Mucosa of stomach (tissue), 1 donor: ENCODE results near the gene NEK7.
"Not testable (repeated sequence)": the region's sequence is repeated elsewhere in the genome, so short reads cannot be mapped to it uniquely, and the experiment has no call there.

Experiments
- H3K27me3 ChIP-seq: one replicate; pipeline ENCODE4 v1.7.0; 2013; ENCODE audit warnings: mild to moderate bottlenecking, low read length; ENCODE audit not compliant: control insufficient read depth, insufficient read depth
- H3K36me3 ChIP-seq: one replicate; pipeline ENCODE4 v1.7.0; 2013; ENCODE audit warnings: low read length; ENCODE audit not compliant: control insufficient read depth, insufficient read depth
- H3K4me1 ChIP-seq: one replicate; pipeline ENCODE4 v1.7.0; 2013; ENCODE audit warnings: mild to moderate bottlenecking, low read length; ENCODE audit not compliant: control insufficient read depth, insufficient read depth
- H3K4me3 ChIP-seq: one replicate; pipeline ENCODE4 v1.7.0; 2013; ENCODE audit warnings: low read length
- H3K9ac ChIP-seq: one replicate; pipeline ENCODE4 v1.7.0; 2013; ENCODE audit warnings: mild to moderate bottlenecking, low read length, moderate library complexity
- H3K9me3 ChIP-seq: one replicate; pipeline ENCODE4 v1.7.0; 2013; ENCODE audit warnings: mild to moderate bottlenecking, low read length, moderate library complexity; ENCODE audit not compliant: control insufficient read depth
- donor health status: Pancreatic carcinoma.

NEK7 gene

GRCh38 chr1:198227454-198227853 is 70.7 kb downstream of the NEK7 start:
- H3K4me1 ChIP-seq, H3K9me3 ChIP-seq, H3K27me3 ChIP-seq, H3K9ac ChIP-seq, H3K4me3 ChIP-seq, H3K36me3 ChIP-seq: not testable (repeated sequence)

GRCh38 chr1:198228925-198229324 is 72.1 kb downstream of the NEK7 start:
- Histone ChIP-seq H3K9me3 (no peaks in the 10 kb centered on the region), H3K9ac (no peak overlapping the region), H3K27me3 (no peaks in the 10 kb centered on the region), H3K4me3 (no peak overlapping the region), H3K4me1 (no peaks in the 10 kb centered on the region), H3K36me3 (no peaks in the 10 kb centered on the region)

GRCh38 chr1:198231779-198232178 is 75.0 kb downstream of the NEK7 start:
- Histone ChIP-seq H3K9ac (no peak overlapping the region), H3K4me3 (no peak overlapping the region), H3K9me3 (no peaks in the 10 kb centered on the region), H3K27me3 (no peaks in the 10 kb centered on the region), H3K36me3 (no peaks in the 10 kb centered on the region), H3K4me1 (no peaks in the 10 kb centered on the region)

GRCh38 chr1:198232378-198232777 is 75.6 kb downstream of the NEK7 start:
- H3K36me3 ChIP-seq = no peaks in the 10 kb centered on the region
- no peaks in the 10 kb centered on the region for H3K27me3 ChIP-seq
- no peak overlapping the region for H3K4me3 ChIP-seq
- no peaks in the 10 kb centered on the region for H3K9me3 ChIP-seq
- no peaks in the 10 kb centered on the region for H3K4me1 ChIP-seq
- H3K9ac ChIP-seq = no peak overlapping the region

GRCh38 chr1:198232940-198233675 is 76.3 kb downstream of the NEK7 start:
- Histone ChIP-seq H3K4me1 (no peaks in the 10 kb centered on the region), H3K27me3 (no peaks in the 10 kb centered on the region), H3K9ac (no peak overlapping the region), H3K4me3 (no peak overlapping the region), H3K9me3 (no peaks in the 10 kb centered on the region), H3K36me3 (no peaks in the 10 kb centered on the region)

- Histone ChIP-seq H3K4me3 (no peak overlapping the region), H3K4me1 (no peaks in the 10 kb centered on the region), H3K27me3 (no peaks in the 10 kb centered on the region), H3K9me3 (no peaks in the 10 kb centered on the region), H3K9ac (no peak overlapping the region), H3K36me3 (no peaks in the 10 kb centered on the region)
Measured at GRCh38 chr1:198234520-198235251, 77.9 kb downstream of the NEK7 start.

GRCh38 chr1:198238121-198238520 is 81.3 kb downstream of the NEK7 start:
- Histone ChIP-seq H3K27me3 (no peaks in the 10 kb centered on the region), H3K4me1 (no peaks in the 10 kb centered on the region), H3K9ac (no peak overlapping the region), H3K9me3 (no peaks in the 10 kb centered on the region), H3K4me3 (no peak overlapping the region), H3K36me3 (no peaks in the 10 kb centered on the region)

- no peaks in the 10 kb centered on the region for H3K27me3 ChIP-seq
- no peaks in the 10 kb centered on the region for H3K36me3 ChIP-seq
- H3K4me1 ChIP-seq = peaks cover 7% of the 10 kb centered on the region
- H3K9me3 ChIP-seq = no peaks in the 10 kb centered on the region
- H3K4me3 ChIP-seq = no peak overlapping the region
- no peak overlapping the region for H3K9ac ChIP-seq
Measured at GRCh38 chr1:198241553-198241952, 84.8 kb downstream of the NEK7 start.

- no peaks in the 10 kb centered on the region for H3K27me3 ChIP-seq
- H3K9ac ChIP-seq = no peak overlapping the region
- H3K36me3 ChIP-seq = no peaks in the 10 kb centered on the region
Measured at GRCh38 chr1:198244772-198245171, 88.0 kb downstream of the NEK7 start.

GRCh38 chr1:198245379-198245778 is 88.6 kb downstream of the NEK7 start:
- no peak overlapping the region for H3K9ac ChIP-seq
- no peak overlapping the region for H3K4me3 ChIP-seq
- H3K27me3 ChIP-seq = no peaks in the 10 kb centered on the region
- peaks cover 7% of the 10 kb centered on the region for H3K4me1 ChIP-seq
- H3K9me3 ChIP-seq = no peaks in the 10 kb centered on the region
- H3K36me3 ChIP-seq = no peaks in the 10 kb centered on the region

More at GRCh38 chr1:198244772-198245171, 88.0 kb downstream of the NEK7 start:
- peaks cover 7% of the 10 kb centered on the region for H3K4me1 ChIP-seq
- no peak overlapping the region for H3K4me3 ChIP-seq
- no peaks in the 10 kb centered on the region for H3K9me3 ChIP-seq

- Histone ChIP-seq H3K9ac (no peak overlapping the region), H3K36me3 (no peaks in the 10 kb centered on the region), H3K4me3 (no peak overlapping the region), H3K4me1 (peaks cover 7% of the 10 kb centered on the region), H3K27me3 (no peaks in the 10 kb centered on the region), H3K9me3 (no peaks in the 10 kb centered on the region)
Measured at GRCh38 chr1:198246337-198246736, 89.5 kb downstream of the NEK7 start.

GRCh38 chr1:198253259-198253658 is 96.5 kb downstream of the NEK7 start:
- no peak overlapping the region for H3K4me3 ChIP-seq
- H3K4me1 ChIP-seq = peaks cover 5% of the 10 kb centered on the region
- no peaks in the 10 kb centered on the region for H3K9me3 ChIP-seq
- no peaks in the 10 kb centered on the region for H3K27me3 ChIP-seq
- no peak overlapping the region for H3K9ac ChIP-seq
- H3K36me3 ChIP-seq = no peaks in the 10 kb centered on the region
